Panc1 (cell line): ENCODE results near the gene EPHA3. TPM values are rescaled to one million over a fixed set of nuclear protein-coding genes. Genes with fewer than 3 reads are reported as not detected.

ENCODE experiments used
- ATAC-seq: fragments of 200-7000 bp; cut with Tn5 transposase; 2 replicates; pipeline ENCODE4 v1.9.1; 2020; ENCODE audit warnings: mild to moderate bottlenecking, moderate library complexity
- BruUV-seq: library from RNA; stranded (reverse); fragments of 400-500 nt; replicated peaks from 2 replicates; lab custom pipeline; 2021; lab: Mats Ljungman, UMichigan
- CTCF ChIA-PET: fragments of 300-600 bp; sonication (Branson Sonifier 250); formaldehyde crosslinking; loops from one replicate; lab custom pipeline; 2022; ENCODE audit warnings: antibody characterized with exemption; lab: Charles Lee
- POLR2A ChIA-PET: fragments of 300-600 bp; sonication (Branson Sonifier 250); formaldehyde crosslinking; loops from one replicate; lab custom pipeline; 2022; ENCODE audit warnings: antibody characterized with exemption; lab: Charles Lee
- DNase-seq: peaks from one replicate; pipeline ENCODE4 v3.0.0-alpha.2; 2010; ENCODE audit warnings: low read depth, low spot score
- H3K27ac ChIP-seq: 2 replicates; pipeline ENCODE4 v1.5.1; 2011; ENCODE audit warnings: mild to moderate bottlenecking, low read length, inconsistent platforms
- H3K27me3 ChIP-seq: fragments of 200-500 bp; sonication (Bioruptor generic); 2 replicates; pipeline ENCODE4 v1.6.0; 2014; ENCODE audit warnings: low read length, inconsistent platforms; ENCODE audit not compliant: control insufficient read depth, insufficient read depth
- H3K36me3 ChIP-seq: fragments of 200-500 bp; sonication (Bioruptor generic); 2 replicates; pipeline ENCODE4 v1.5.1; 2014; ENCODE audit warnings: inconsistent platforms, mild to moderate bottlenecking, low read length, moderate library complexity; ENCODE audit not compliant: control insufficient read depth, insufficient read depth
- H3K4me1 ChIP-seq: 2 replicates; pipeline ENCODE4 v1.5.1; 2011; ENCODE audit warnings: inconsistent platforms, mild to moderate bottlenecking, low read length, moderate library complexity; ENCODE audit not compliant: control insufficient read depth, insufficient read depth
- H3K4me3 ChIP-seq, 2 experiments: 2 replicates each; pipeline ENCODE4 v1.5.1; 2011 to 2012; ENCODE audit warnings: low read depth in 2 of 2, low read length in 2 of 2, mild to moderate bottlenecking in 2 of 2, inconsistent platforms in 1 of 2, moderate library complexity in 1 of 2
- H3K9me3 ChIP-seq: fragments of 200-500 bp; sonication (Bioruptor generic); 2 replicates; pipeline ENCODE4 v1.5.1; 2014; ENCODE audit warnings: low read depth, mild to moderate bottlenecking, inconsistent platforms, low read length, moderate library complexity; ENCODE audit not compliant: control insufficient read depth, insufficient read depth
- POLR2AphosphoS5 ChIP-seq: IDR thresholded peaks from 2 replicates; pipeline ENCODE4 v1.6.1; 2012; ENCODE audit warnings: mild to moderate bottlenecking, low read depth, low read length, moderate library complexity
- SIN3A ChIP-seq: IDR thresholded peaks from 2 replicates; pipeline ENCODE4 v1.6.1; 2012; ENCODE audit warnings: low read depth, mild to moderate bottlenecking, low read length, moderate library complexity, borderline replicate concordance; ENCODE audit not compliant: insufficient read depth
- TCF7L2 ChIP-seq: IDR thresholded peaks from 2 replicates; pipeline ENCODE4 v1.6.1; 2011; ENCODE audit warnings: mild to moderate bottlenecking, low read depth, low read length, inconsistent platforms
- in situ Hi-C: cut with HindIII; loops from 2 replicates; pipeline ENCODE4 v1.10.0; 2016; ENCODE audit warnings: low sequenced_read_pairs, low pct_unique_long_range_greater_than_20kb
- intact Hi-C: fragments of 100-400 bp; cut with micrococcal nuclease; formaldehyde crosslinking; loops from one replicate; pipeline ENCODE4 v1.10.0; 2022; ENCODE audit not compliant: unreplicated experiment
- total RNA-seq: library from RNA; stranded (reverse); gene quantifications from one replicate; pipeline ENCODE4 v1.2.1, GENCODE V29; 2021; ENCODE audit not compliant: unreplicated experiment
- TF ChIP-seq, protein P1 (sequence below): fragments of 450-650 bp; IDR thresholded peaks from 2 replicates; pipeline ENCODE4 v1.5.1; 2017; ENCODE audit warnings: mild to moderate bottlenecking
- TF ChIP-seq, protein P2 (sequence below), 2 experiments: IDR thresholded peaks; 2 replicates each; pipeline ENCODE4 v1.6.1; 2011 to 2012; ENCODE audit warnings: low read depth in 2 of 2, control low read depth in 1 of 2, low read length in 1 of 2, mild to moderate bottlenecking in 1 of 2, moderate library complexity in 1 of 2; ENCODE audit not compliant: insufficient read depth in 1 of 2

Gene EPHA3
- total RNA-seq, 1 experiment from 2014 or later: 0.05 TPM

DNA sequence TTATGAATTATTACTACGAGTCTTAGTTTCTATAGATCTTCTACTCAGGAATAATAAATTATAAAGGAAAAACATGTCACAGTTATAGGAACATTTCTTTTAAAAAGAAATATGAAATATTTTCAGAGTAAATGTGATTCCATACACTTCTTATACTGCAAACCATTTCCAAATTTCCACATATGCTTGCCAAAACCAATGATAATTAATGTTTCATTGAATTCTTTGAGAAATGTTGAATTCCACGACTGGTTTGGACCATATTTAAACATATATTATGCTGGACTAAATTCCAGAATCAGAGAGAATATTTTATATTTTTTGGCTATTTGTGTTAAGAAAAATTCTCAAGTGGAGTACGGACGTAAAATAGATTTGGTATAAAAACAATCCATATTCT is 144.6 kb downstream of the EPHA3 start:
- no peaks in the 10 kb centered on the region for H3K36me3 ChIP-seq
- H3K27ac ChIP-seq: no peak overlapping the region
- DNase-seq (no peak), ATAC-seq (no peak)
- H3K4me1 ChIP-seq: no peaks in the 10 kb centered on the region
- ChIA-PET POLR2A (no interaction called here), CTCF (no interaction called here)
- H3K4me3 ChIP-seq: no peak overlapping the region
- H3K9me3 ChIP-seq: no peaks in the 10 kb centered on the region
- no peaks in the 10 kb centered on the region for H3K27me3 ChIP-seq
- in situ Hi-C loops (no loop called here), intact Hi-C loops (no loop called here)
- TF ChIP-seq, protein P1, sequence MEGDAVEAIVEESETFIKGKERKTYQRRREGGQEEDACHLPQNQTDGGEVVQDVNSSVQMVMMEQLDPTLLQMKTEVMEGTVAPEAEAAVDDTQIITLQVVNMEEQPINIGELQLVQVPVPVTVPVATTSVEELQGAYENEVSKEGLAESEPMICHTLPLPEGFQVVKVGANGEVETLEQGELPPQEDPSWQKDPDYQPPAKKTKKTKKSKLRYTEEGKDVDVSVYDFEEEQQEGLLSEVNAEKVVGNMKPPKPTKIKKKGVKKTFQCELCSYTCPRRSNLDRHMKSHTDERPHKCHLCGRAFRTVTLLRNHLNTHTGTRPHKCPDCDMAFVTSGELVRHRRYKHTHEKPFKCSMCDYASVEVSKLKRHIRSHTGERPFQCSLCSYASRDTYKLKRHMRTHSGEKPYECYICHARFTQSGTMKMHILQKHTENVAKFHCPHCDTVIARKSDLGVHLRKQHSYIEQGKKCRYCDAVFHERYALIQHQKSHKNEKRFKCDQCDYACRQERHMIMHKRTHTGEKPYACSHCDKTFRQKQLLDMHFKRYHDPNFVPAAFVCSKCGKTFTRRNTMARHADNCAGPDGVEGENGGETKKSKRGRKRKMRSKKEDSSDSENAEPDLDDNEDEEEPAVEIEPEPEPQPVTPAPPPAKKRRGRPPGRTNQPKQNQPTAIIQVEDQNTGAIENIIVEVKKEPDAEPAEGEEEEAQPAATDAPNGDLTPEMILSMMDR: no peak
- TF ChIP-seq TCF7L2 (no peak), POLR2AphosphoS5 (no peak), SIN3A (no peak)
- TF ChIP-seq, protein P2, sequence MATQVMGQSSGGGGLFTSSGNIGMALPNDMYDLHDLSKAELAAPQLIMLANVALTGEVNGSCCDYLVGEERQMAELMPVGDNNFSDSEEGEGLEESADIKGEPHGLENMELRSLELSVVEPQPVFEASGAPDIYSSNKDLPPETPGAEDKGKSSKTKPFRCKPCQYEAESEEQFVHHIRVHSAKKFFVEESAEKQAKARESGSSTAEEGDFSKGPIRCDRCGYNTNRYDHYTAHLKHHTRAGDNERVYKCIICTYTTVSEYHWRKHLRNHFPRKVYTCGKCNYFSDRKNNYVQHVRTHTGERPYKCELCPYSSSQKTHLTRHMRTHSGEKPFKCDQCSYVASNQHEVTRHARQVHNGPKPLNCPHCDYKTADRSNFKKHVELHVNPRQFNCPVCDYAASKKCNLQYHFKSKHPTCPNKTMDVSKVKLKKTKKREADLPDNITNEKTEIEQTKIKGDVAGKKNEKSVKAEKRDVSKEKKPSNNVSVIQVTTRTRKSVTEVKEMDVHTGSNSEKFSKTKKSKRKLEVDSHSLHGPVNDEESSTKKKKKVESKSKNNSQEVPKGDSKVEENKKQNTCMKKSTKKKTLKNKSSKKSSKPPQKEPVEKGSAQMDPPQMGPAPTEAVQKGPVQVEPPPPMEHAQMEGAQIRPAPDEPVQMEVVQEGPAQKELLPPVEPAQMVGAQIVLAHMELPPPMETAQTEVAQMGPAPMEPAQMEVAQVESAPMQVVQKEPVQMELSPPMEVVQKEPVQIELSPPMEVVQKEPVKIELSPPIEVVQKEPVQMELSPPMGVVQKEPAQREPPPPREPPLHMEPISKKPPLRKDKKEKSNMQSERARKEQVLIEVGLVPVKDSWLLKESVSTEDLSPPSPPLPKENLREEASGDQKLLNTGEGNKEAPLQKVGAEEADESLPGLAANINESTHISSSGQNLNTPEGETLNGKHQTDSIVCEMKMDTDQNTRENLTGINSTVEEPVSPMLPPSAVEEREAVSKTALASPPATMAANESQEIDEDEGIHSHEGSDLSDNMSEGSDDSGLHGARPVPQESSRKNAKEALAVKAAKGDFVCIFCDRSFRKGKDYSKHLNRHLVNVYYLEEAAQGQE (IDR thresholded peaks at IDR 0.05; ENCODE audit: insufficient read depth in 1 of 2, low read depth in 2 of 2, low read length in 1 of 2): no peak
- BruUV-seq: no TSS peak

DNA sequence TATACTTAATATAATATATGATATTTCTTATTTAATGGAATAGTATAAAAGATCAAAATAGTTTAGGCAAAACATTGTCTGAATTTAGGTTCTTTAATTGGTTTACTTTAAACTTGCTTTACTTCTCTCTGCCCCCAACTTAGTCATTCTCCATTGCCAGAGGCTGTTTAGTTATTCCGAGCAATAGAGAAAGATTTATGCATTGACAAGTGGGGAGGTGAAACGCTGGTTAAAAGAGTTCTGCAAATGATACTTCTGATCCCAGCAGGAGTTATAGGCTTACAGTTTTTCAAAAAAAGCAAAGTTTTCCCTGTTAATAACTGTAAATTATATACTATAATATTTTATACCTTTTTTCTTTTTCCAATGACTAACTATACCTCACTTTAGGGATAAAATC is 145.4 kb downstream of the EPHA3 start:
- in situ Hi-C loops (no loop called here), intact Hi-C loops (no loop called here)
- no peaks in the 10 kb centered on the region for H3K9me3 ChIP-seq
- no peaks in the 10 kb centered on the region for H3K36me3 ChIP-seq
- H3K4me1 ChIP-seq: no peaks in the 10 kb centered on the region
- no peak overlapping the region for H3K27ac ChIP-seq
- no peak overlapping the region for H3K4me3 ChIP-seq
- no TSS peak for BruUV-seq
- TF ChIP-seq, protein P2 (IDR thresholded peaks at IDR 0.05; ENCODE audit: insufficient read depth in 1 of 2, low read depth in 2 of 2, low read length in 1 of 2): no peak
- TF ChIP-seq SIN3A (no peak), POLR2AphosphoS5 (no peak), TCF7L2 (no peak)
- TF ChIP-seq, protein P1: no peak
- no peak for DNase-seq
- no peak for ATAC-seq
- no peaks in the 10 kb centered on the region for H3K27me3 ChIP-seq
- CTCF ChIA-PET: no interaction called here
- POLR2A ChIA-PET: no interaction called here
